Fibroblast of skin of left biceps (primary cell): ENCODE measurements around the gene ARHGEF28.
A peak's percentile ranks its signal among the peaks of the same experiment; 100 is the strongest.

ENCODE experiments used
- DNase-seq, 2 experiments: peaks; one replicate each; pipeline ENCODE4 v3.0.0-alpha.2; 2013; ENCODE audit warnings: low read depth in 2 of 2

Gene ARHGEF28

GRCh38 chr5:73900566-73900965 lies 274.6 kb downstream of the ARHGEF28 start:
- no peak for DNase-seq

GRCh38 chr5:73901043-73901442 lies 275.0 kb downstream of the ARHGEF28 start:
- DNase-seq, result no peak

GRCh38 chr5:73901455-73901854 lies 275.5 kb downstream of the ARHGEF28 start:
- DNase-seq, result no peak

- peak; percentile 28 to 29 for DNase-seq
Observed at GRCh38 chr5:73902327-73903051, 276.5 kb downstream of the ARHGEF28 start.

GRCh38 chr5:73903169-73903568 lies 277.2 kb downstream of the ARHGEF28 start:
- DNase-seq, result no peak

- no peak for DNase-seq
Observed at GRCh38 chr5:73906277-73906676, 280.3 kb downstream of the ARHGEF28 start.

- DNase-seq, result no peak
Observed at GRCh38 chr5:73907164-73907563, 281.2 kb downstream of the ARHGEF28 start.

GRCh38 chr5:73908395-73908794 lies 282.4 kb downstream of the ARHGEF28 start:
- no peak for DNase-seq

GRCh38 chr5:73908846-73909245 lies 282.9 kb downstream of the ARHGEF28 start:
- DNase-seq, result no peak

GRCh38 chr5:73909474-73909873 lies 283.5 kb downstream of the ARHGEF28 start:
- no peak for DNase-seq

- DNase-seq, result peak; percentile 64 to 71
Observed at GRCh38 chr5:73911761-73912393, 285.9 kb downstream of the ARHGEF28 start.

- no peak for DNase-seq
Observed at GRCh38 chr5:73912821-73913271, 286.9 kb downstream of the ARHGEF28 start.

GRCh38 chr5:73913971-73914370 lies 288.0 kb downstream of the ARHGEF28 start:
- DNase-seq, result no peak

GRCh38 chr5:73915345-73915744 lies 289.3 kb downstream of the ARHGEF28 start:
- no peak for DNase-seq

- no peak for DNase-seq
Observed at GRCh38 chr5:73917433-73917832, 291.4 kb downstream of the ARHGEF28 start.

GRCh38 chr5:73917891-73918290 lies 291.9 kb downstream of the ARHGEF28 start:
- no peak for DNase-seq

- no peak for DNase-seq
Observed at GRCh38 chr5:73918791-73919221, 292.8 kb downstream of the ARHGEF28 start.

- no peak for DNase-seq
Observed at GRCh38 chr5:73921741-73922140, 295.7 kb downstream of the ARHGEF28 start.

- DNase-seq, result no peak
Observed at GRCh38 chr5:73922224-73922623, 296.2 kb downstream of the ARHGEF28 start.

GRCh38 chr5:73922875-73923557 lies 297.0 kb downstream of the ARHGEF28 start:
- no peak for DNase-seq

GRCh38 chr5:73928476-73929070 lies 302.6 kb downstream of the ARHGEF28 start:
- DNase-seq, result no peak

GRCh38 chr5:73935719-73936118 lies 309.7 kb downstream of the ARHGEF28 start:
- DNase-seq, result no peak
